GM12874 (cell line): ENCODE results near the gene G6PC2.

Experiments used
- TF ChIP-seq, protein P1 (sequence below): IDR thresholded peaks from 2 replicates; pipeline ENCODE4 v1.5.1; 2011; ENCODE audit warnings: low read depth, mild to moderate bottlenecking, control low read depth, low read length, moderate library complexity; ENCODE audit not compliant: insufficient read depth

The G6PC2 gene

DNA sequence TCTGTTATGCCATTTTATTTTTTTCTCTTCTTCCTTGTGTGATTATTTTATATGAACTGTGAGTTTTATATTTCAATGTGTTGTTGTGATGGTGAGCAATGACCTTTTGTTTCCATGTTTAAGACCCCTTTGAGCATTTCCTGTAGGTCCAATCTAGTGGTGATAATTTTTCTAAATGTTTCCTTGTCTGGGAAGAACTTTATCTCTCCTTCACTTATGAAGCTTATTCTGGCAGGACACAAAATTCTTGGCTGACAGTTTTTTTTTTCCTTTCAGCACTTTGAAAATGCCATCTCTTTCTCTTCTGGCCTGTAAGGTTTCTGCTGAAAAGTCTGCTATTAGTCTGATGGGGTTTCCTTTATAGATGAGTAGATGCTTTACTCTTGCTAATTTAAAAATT, 53.2 kb downstream of the G6PC2 start:
- TF ChIP-seq, protein P1, sequence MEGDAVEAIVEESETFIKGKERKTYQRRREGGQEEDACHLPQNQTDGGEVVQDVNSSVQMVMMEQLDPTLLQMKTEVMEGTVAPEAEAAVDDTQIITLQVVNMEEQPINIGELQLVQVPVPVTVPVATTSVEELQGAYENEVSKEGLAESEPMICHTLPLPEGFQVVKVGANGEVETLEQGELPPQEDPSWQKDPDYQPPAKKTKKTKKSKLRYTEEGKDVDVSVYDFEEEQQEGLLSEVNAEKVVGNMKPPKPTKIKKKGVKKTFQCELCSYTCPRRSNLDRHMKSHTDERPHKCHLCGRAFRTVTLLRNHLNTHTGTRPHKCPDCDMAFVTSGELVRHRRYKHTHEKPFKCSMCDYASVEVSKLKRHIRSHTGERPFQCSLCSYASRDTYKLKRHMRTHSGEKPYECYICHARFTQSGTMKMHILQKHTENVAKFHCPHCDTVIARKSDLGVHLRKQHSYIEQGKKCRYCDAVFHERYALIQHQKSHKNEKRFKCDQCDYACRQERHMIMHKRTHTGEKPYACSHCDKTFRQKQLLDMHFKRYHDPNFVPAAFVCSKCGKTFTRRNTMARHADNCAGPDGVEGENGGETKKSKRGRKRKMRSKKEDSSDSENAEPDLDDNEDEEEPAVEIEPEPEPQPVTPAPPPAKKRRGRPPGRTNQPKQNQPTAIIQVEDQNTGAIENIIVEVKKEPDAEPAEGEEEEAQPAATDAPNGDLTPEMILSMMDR: no peak

DNA sequence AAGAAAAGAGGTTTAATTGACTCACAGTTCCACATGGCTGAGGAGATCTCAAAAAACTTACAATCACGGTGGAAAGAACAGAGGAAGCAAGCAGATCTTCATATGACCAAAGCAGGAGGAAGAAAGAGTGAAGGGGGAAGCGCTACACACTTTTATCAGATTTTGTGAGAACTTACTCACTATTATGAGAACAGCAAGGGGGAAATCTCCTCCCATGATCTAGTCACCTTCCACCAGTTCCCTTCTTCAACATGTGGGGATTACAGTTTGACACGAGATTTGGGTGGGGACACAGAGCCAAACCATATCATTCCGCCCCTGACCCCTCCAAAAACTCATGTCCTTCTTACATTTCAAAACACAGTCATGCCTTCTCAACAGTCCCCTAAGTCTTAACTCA, 54.2 kb downstream of the G6PC2 start:
- TF ChIP-seq, protein P1: no peak

- TF ChIP-seq, protein P1: no peak
Measured at GRCh38 chr2:168956392-168956791, 55.3 kb downstream of the G6PC2 start.
